H1 (cell line): Measurements from ENCODE around the gene BECN2. TPM values are rescaled to one million over a fixed set of nuclear protein-coding genes. Genes with fewer than 3 reads are reported as not detected.

Source experiments
- TCF12 ChIP-seq: IDR thresholded peaks from 2 replicates; pipeline ENCODE4 v1.6.1; 2011; ENCODE audit warnings: low read depth, mild to moderate bottlenecking, low read length
- polyA plus RNA-seq, 7 experiments: library from polyadenylated mRNA; depleted of rRNA in 3 of 7; stranded (reverse) in 5 of 7; unstranded in 2 of 7; fragments of >200 nt in 5 of 7; fragments of 200-250 nt in 2 of 7; gene quantifications; 1 replicate in 5 of 7; 2 replicates in 1 of 7; 4 replicates in 1 of 7; pipeline versions ENCODE4 v1.2.1 to v1.2.3, GENCODE V29; 2011 to 2013; ENCODE audit warnings: missing spikeins in 2 of 7, mixed read lengths in 2 of 7
- total RNA-seq: library from RNA; stranded (reverse); fragmentation: NEBNext Ultra II Directional; extraction: Animal tissue kit (Norgen Biotek cat#: 25700); gene quantifications from 2 replicates; pipeline ENCODE4 v1.2.1, GENCODE V29; 2021

BECN2 gene
- total and polyA plus RNA-seq, 2 of the 8 experiments (the other 6 are each of a cell fraction or from before 2014, with no cell fraction given): not detected

- no peak for TF ChIP-seq TCF12
Observed at GRCh38 chr1:241979071-241979470, 21.5 kb downstream of the BECN2 start (continued).
